ENCODE results near the gene FAM177A1. TPM values are rescaled to one million over a fixed set of nuclear protein-coding genes. Genes with fewer than 3 reads are reported as not detected.

Gene FAM177A1
- total and polyA plus RNA-seq, 2 of the 13 experiments (the other 11 are each of a cell fraction or from before 2014, with no cell fraction given), result 72.9 to 119 TPM

- TF ChIP-seq ZNF580 (CRISPR knock-in tag; IDR thresholded peaks at IDR 0.05; ENCODE audit: borderline replicate concordance, low read depth) (peak; percentile 93), PITX1 (CRISPR knock-in tag; IDR thresholded peaks at IDR 0.05) (no peak; the same call in none of the 2 replicates), ZNF331 (CRISPR knock-in tag; IDR thresholded peaks at IDR 0.05) (peak; percentile 79), HNF1B (CRISPR knock-in tag; IDR thresholded peaks at IDR 0.05) (peak; percentile 74), MTF1 (CRISPR knock-in tag; IDR thresholded peaks at IDR 0.05) (peak; percentile 56), ZNF768 (CRISPR knock-in tag; IDR thresholded peaks at IDR 0.05) (peak; percentile 85; the same call in 1 of the 2 replicates), ZNF841 (CRISPR knock-in tag; IDR thresholded peaks at IDR 0.05; ENCODE audit: borderline replicate concordance) (no peak), NFAT5 (CRISPR knock-in tag; IDR thresholded peaks at IDR 0.05) (peak; percentile 89), FOXM1 (CRISPR knock-in tag; IDR thresholded peaks at IDR 0.05) (peak; percentile 64; the same call in 1 of the 2 replicates), SRSF9 (IDR thresholded peaks at IDR 0.05; ENCODE audit: borderline replicate concordance, insufficient read depth, low read depth, low read length, poor library complexity, severe bottlenecking) (no peak), CERS6 (CRISPR knock-in tag; IDR thresholded peaks at IDR 0.05) (peak; percentile 27; the same call in 1 of the 2 replicates), HNF4A (CRISPR knock-in tag; IDR thresholded peaks at IDR 0.05) (peak; percentile 13; the same call in 1 of the 2 replicates), KLF11 (CRISPR knock-in tag; IDR thresholded peaks at IDR 0.05) (peak; percentile 78; the same call in 1 of the 2 replicates), HDAC2 (CRISPR knock-in tag; IDR thresholded peaks at IDR 0.05) (peak; percentile 88; the same call in 1 of the 2 replicates), FOXP4 (CRISPR knock-in tag; IDR thresholded peaks at IDR 0.05) (peak; percentile 78), NONO (IDR thresholded peaks at IDR 0.05) (no peak), NONO (CRISPR knock-in tag; conservative IDR thresholded peaks at IDR 0.05) (peak; percentile 88), NR2C2 (CRISPR knock-in tag; IDR thresholded peaks at IDR 0.05; ENCODE audit: borderline replicate concordance) (peak; percentile 83; the same call in 1 of the 2 replicates), AHR (CRISPR knock-in tag; IDR thresholded peaks at IDR 0.05) (peak; percentile 94; the same call in 1 of the 2 replicates), MTA3 (CRISPR knock-in tag; IDR thresholded peaks at IDR 0.05) (no peak; the same call in 1 of the 2 replicates)
Measured at GRCh38 chr14:35046048-35046750, at the start of gene FAM177A1 (continued).
